Measurements from ENCODE around the gene PAX6.
"Not testable (repeated sequence)": the region's sequence is repeated elsewhere in the genome, so short reads cannot be mapped to it uniquely, and the experiment has no call there.

The PAX6 gene

GRCh38 chr11:31767066-31767465 lies 44.1 kb downstream of the PAX6 start:
- ATAC-seq (replicated peaks) (no peak), DNase-seq (no peak)
- no peaks in the 10 kb centered on the region for H3K4me1 Mint-ChIP-seq
- peaks cover 2 to 10% of the 10 kb centered on the region in 2 donors for H3K36me3 Mint-ChIP-seq
- H3K27me3 Mint-ChIP-seq: no peaks in the 10 kb centered on the region
- no peaks in the 10 kb centered on the region for H3K9me3 Mint-ChIP-seq
- no peak overlapping the region for H3K27ac Mint-ChIP-seq
- H3K4me3 Mint-ChIP-seq: no peak overlapping the region

DNA sequence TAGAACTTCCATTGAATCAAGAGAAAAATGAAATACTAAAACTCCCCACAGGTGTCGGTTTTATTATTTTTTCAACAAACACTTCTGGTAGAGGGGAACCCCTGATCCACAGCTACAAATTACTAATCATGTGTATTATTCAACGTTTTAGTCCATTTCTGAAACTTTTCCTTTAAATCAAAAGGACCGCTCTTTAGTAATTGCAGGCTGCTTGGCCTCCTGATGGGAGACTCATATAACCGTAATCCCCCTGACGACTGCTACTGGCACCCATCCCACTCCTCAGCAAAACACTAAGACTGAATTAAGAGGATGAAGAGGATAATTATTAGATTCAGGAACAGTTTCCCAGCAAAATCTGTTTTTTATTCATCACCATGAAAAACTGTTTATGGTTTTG lies 46.4 kb downstream of the PAX6 start:
- DNase-seq: no peak
- H3K9me3 Mint-ChIP-seq: no peaks in the 10 kb centered on the region
- no peaks in the 10 kb centered on the region for H3K36me3 Mint-ChIP-seq
- no peak overlapping the region for H3K27ac Mint-ChIP-seq
- no peak overlapping the region for H3K4me3 Mint-ChIP-seq
- H3K4me1 Mint-ChIP-seq: no peaks in the 10 kb centered on the region
- no peaks in the 10 kb centered on the region for H3K27me3 Mint-ChIP-seq
- no peak for ATAC-seq (replicated peaks)

GRCh38 chr11:31764261-31764660 lies 46.9 kb downstream of the PAX6 start:
- ATAC-seq (replicated peaks): no peak
- no peak for DNase-seq
- H3K4me1 Mint-ChIP-seq: no peaks in the 10 kb centered on the region
- H3K27ac Mint-ChIP-seq: no peak overlapping the region
- H3K36me3 Mint-ChIP-seq: no peaks in the 10 kb centered on the region
- no peaks in the 10 kb centered on the region for H3K27me3 Mint-ChIP-seq
- H3K9me3 Mint-ChIP-seq: no peaks in the 10 kb centered on the region
- H3K4me3 Mint-ChIP-seq: no peak overlapping the region

- H3K9me3 Mint-ChIP-seq: no peaks in the 10 kb centered on the region
- no peaks in the 10 kb centered on the region for H3K27me3 Mint-ChIP-seq
- H3K4me1 Mint-ChIP-seq: no peaks in the 10 kb centered on the region
Observed at GRCh38 chr11:31763296-31763695, 47.8 kb downstream of the PAX6 start.

DNA sequence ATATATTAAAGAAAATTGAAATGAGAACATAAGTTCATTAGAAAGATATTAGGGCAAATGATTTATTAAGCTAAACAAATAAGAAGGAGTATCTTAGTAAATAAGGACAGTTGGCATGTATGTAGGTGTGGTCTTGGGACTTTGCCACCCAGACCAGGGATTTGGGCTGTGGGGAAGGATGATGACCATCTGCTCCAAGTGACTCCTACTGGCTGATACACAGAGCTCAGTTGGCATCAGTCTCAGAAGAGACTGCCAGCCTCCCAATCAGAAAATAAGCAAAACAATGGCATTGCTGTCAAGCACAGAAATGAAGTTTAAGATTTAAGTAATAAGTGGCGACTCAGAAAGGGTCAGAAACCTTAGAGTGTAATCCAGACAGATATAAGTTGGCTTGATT lies 49.5 kb downstream of the PAX6 start:
- no peaks in the 10 kb centered on the region for H3K36me3 Mint-ChIP-seq
- H3K9me3 Mint-ChIP-seq: no peaks in the 10 kb centered on the region
- H3K27ac Mint-ChIP-seq: no peak overlapping the region
- H3K27me3 Mint-ChIP-seq: no peaks in the 10 kb centered on the region
- no peak for ATAC-seq (replicated peaks)
- no peak for DNase-seq
- H3K4me1 Mint-ChIP-seq: no peaks in the 10 kb centered on the region
- H3K4me3 Mint-ChIP-seq: no peak overlapping the region

More at GRCh38 chr11:31763296-31763695, 47.8 kb downstream of the PAX6 start:
- no peak for DNase-seq
- no peak for ATAC-seq (replicated peaks)
- Mint-ChIP-seq H3K4me3 (no peak overlapping the region), H3K27ac (no peak overlapping the region), H3K36me3 (no peaks in the 10 kb centered on the region)

DNA sequence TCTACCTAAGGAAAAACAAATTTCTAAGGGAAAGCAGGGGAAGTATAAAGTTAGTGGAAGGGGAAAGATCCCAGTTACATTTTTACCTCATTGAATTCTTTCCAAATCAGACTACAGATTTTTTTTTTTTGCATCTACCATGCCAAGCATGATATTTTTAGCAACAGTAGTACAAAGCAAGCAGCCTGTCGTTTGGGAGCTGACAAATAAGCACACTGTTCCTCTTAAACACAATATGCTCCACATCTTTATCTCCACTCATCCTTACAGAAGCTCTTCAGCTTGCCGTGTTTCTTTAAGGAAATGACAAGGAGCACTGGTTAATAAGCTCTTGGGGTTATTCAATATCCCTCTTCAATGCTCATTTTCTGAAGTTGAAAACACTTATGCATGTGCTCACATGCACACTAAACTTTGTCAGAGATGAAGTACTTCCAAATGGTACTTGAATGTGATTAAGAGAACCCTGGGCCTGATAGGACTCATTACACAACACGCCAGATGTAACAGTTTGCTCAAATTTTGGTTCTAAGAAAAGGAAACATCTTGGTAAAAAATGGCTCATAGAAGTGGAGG lies 53.8 kb downstream of the PAX6 start:
- Mint-ChIP-seq H3K27me3 (no peaks in the 10 kb centered on the region), H3K27ac (no peak overlapping the region), H3K4me3 (no peak overlapping the region), H3K4me1 (no peaks in the 10 kb centered on the region), H3K9me3 (no peaks in the 10 kb centered on the region), H3K36me3 (peaks cover 0 to 2% of the 10 kb centered on the region in 2 donors)
- DNase-seq (no peak), ATAC-seq (replicated peaks) (no peak)

GRCh38 chr11:31747581-31747980 lies 63.5 kb downstream of the PAX6 start:
- DNase-seq (no peak), ATAC-seq (replicated peaks) (no peak)
- H3K36me3 Mint-ChIP-seq: peaks cover 15 to 18% of the 10 kb centered on the region in 2 donors
- H3K27ac Mint-ChIP-seq: no peak overlapping the region
- no peaks in the 10 kb centered on the region for H3K27me3 Mint-ChIP-seq
- H3K4me1 Mint-ChIP-seq: no peaks in the 10 kb centered on the region
- no peak overlapping the region for H3K4me3 Mint-ChIP-seq
- H3K9me3 Mint-ChIP-seq: peaks cover 7 to 13% of the 10 kb centered on the region in 2 donors

- not testable (repeated sequence) for H3K27ac Mint-ChIP-seq; DNase-seq; H3K27me3 Mint-ChIP-seq; ATAC-seq (replicated peaks); H3K4me1 Mint-ChIP-seq; H3K4me3 Mint-ChIP-seq
- H3K9me3 Mint-ChIP-seq: peaks cover 16 to 19% of the 10 kb centered on the region in 2 donors
- peaks cover 9 to 14% of the 10 kb centered on the region in 2 donors for H3K36me3 Mint-ChIP-seq
Observed at GRCh38 chr11:31740731-31741368, 70.3 kb downstream of the PAX6 start.

DNA sequence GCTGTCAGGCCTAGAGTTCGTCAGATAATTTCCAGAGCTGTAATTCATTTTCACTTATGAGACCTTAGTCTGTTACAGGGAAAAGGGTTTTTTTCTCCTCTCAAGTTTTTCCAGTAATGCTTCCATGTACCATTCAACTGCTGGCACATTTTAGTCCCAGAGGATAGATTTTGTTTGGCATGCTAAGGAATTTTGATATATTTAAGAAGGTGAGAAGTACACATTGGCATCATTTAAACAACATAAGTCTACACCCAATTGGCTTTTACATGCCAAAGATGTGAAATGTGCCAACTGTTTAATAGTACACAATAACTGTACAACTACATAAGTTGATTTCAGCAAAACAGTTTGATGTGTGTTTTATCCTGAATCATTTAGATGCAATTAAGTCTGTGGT lies 71.0 kb downstream of the PAX6 start:
- no peaks in the 10 kb centered on the region for H3K27me3 Mint-ChIP-seq
- H3K4me3 Mint-ChIP-seq: no peak overlapping the region
- H3K27ac Mint-ChIP-seq: no peak overlapping the region
- H3K4me1 Mint-ChIP-seq: no peaks in the 10 kb centered on the region
- peaks cover 20 to 21% of the 10 kb centered on the region in 2 donors for H3K9me3 Mint-ChIP-seq
- ATAC-seq (replicated peaks): no peak
- no peak for DNase-seq
- H3K36me3 Mint-ChIP-seq: peaks cover 10 to 14% of the 10 kb centered on the region in 2 donors

Data from stimulated activated naive B cell treated with anti-CD40 and anti-IgM and Interleukin-4, amounts not matched to agents 10 μg/mL and 1 μg/mL and 100 μg/mL, for 72 hours (primary cell).